ENCODE results near the gene PITX3. TPM values are rescaled to one million over a fixed set of nuclear protein-coding genes. Genes with fewer than 3 reads are reported as not detected.

Gene PITX3
- total RNA-seq (0.05 TPM), polyA plus RNA-seq (0.02 TPM)
- long read RNA-seq, donor 1 = 0 reads
- long read RNA-seq, donor 2 = 0 reads
- long read RNA-seq, donor 3, partial matches to known transcripts = 57 of 57 reads
- long read RNA-seq, donor 3, other reads (novel, unspliced or antisense) = 0 of 57 reads
- long read RNA-seq, donor 4 = 0 reads
- long read RNA-seq, donor 5 = 0 reads
- long read RNA-seq, donor 6 = 0 reads
- long read RNA-seq, donor 7 = 0 reads
- long read RNA-seq, donor 8 = 0 reads
- long read RNA-seq, donor 9 = 0 reads
- long read RNA-seq, donor 10 = 0 reads

DNA sequence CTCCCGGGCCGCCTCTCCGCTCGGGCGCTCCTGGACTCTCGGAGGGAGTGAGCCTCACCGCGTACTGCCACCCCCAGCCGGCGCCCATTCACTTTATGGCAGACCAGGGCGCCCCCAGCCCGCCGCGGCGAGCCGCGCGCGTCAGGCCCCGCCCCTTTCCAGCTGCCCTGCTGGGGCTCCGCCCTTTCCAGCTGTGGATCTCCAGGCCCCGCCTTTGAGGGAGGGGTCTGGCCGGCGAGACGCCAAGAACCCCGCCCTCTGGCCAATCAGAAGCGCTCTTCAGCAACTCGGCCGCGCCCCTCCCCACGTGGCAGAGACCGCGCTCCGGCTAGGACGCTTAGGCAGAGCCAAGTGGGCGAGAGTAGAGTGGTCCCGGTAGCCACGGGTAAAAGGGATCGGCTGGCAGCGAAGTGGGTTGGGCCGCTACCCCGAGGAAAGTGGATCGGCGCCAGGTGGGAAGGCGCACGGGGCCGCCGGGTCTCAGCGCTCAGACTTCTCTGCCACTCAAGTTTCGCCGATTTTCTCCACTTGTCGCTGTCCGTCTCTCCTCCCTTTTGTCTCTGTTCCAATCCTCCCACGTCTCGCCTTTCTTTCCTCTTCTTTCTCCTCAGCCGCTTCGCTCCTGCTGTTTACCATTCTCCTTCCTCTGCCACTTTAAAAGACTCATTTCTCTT lies at the start of gene PITX3:
PITX3 (minus strand) TSS at position 69 of the 674 bp plus-strand sequence. CDS start 9,432 bp downstream, outside the sequence.
- H3K4me1 ChIP-seq (ENCODE audit: control insufficient read depth in 2 of 2, insufficient read depth in 2 of 2, low read length in 2 of 2) = peaks cover 8 to 26% of the 10 kb centered on the region in 2 donors
- 2% methylated on average over 57 of the region's 57 CpGs for WGBS
- H3K4me3 ChIP-seq (ENCODE audit: low read length in 2 of 2) = peak within 1 kb of the TSS; percentile 27 to 41
- peak in 7 of 9 donors; percentile 34 to 83 (median 63) for DNase-seq (ENCODE audit: low read depth in 6 of 9, low spot score in 9 of 9)
- H3K36me3 ChIP-seq (ENCODE audit: control insufficient read depth in 2 of 2, insufficient read depth in 2 of 2, low read length in 1 of 2) = no peaks in the 10 kb centered on the region
- no peak within 1 kb of the TSS for H3K27ac ChIP-seq (ENCODE audit: low read depth in 1 of 2, low read length in 1 of 2)
- peaks cover 46 to 64% of the 10 kb centered on the region in 2 donors for H3K27me3 ChIP-seq (ENCODE audit: control insufficient read depth in 2 of 2, insufficient read depth in 1 of 2, low read length in 1 of 2)
- H3K9me3 ChIP-seq (ENCODE audit: control insufficient read depth in 2 of 2, insufficient read depth in 1 of 2, low read length in 1 of 2) = peaks cover 5 to 12% of the 10 kb centered on the region in 2 donors

DNA sequence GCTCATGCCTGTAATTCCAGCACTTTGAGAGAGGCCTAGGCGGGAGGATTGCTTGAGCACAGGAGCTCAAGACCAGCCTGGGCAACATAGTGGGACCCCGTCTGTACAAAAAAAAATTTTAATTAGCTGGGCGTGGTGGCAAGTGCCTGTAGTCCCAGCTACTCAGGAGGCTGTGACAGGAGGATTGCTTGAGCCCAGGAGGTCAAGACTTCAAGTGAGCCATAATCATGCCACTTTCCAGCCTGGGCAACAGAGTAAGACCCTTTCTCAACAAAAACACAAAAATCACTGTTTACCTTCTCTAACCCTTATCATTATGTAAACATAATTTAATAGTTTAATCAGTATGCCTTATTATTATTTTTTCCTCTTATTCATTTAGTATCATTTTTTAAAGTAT lies 48.5 kb upstream of the PITX3 start:
- Histone ChIP-seq H3K9me3 (ENCODE audit: control insufficient read depth in 2 of 2, insufficient read depth in 1 of 2, low read length in 1 of 2) (no peaks in the 10 kb centered on the region), H3K4me1 (ENCODE audit: control insufficient read depth in 2 of 2, insufficient read depth in 2 of 2, low read length in 2 of 2) (no peaks in the 10 kb centered on the region), H3K4me3 (ENCODE audit: low read length in 2 of 2) (no peak overlapping the region), H3K27me3 (ENCODE audit: control insufficient read depth in 2 of 2, insufficient read depth in 1 of 2, low read length in 1 of 2) (no peaks in the 10 kb centered on the region), H3K27ac (ENCODE audit: low read depth in 1 of 2, low read length in 1 of 2) (no peak overlapping the region), H3K36me3 (ENCODE audit: control insufficient read depth in 2 of 2, insufficient read depth in 2 of 2, low read length in 1 of 2) (peaks cover 4 to 5% of the 10 kb centered on the region in 2 donors)
- WGBS = 98% methylated on average over 3 of the region's 3 CpGs
- no peak for DNase-seq (ENCODE audit: low read depth in 6 of 9, low spot score in 9 of 9)

DNA sequence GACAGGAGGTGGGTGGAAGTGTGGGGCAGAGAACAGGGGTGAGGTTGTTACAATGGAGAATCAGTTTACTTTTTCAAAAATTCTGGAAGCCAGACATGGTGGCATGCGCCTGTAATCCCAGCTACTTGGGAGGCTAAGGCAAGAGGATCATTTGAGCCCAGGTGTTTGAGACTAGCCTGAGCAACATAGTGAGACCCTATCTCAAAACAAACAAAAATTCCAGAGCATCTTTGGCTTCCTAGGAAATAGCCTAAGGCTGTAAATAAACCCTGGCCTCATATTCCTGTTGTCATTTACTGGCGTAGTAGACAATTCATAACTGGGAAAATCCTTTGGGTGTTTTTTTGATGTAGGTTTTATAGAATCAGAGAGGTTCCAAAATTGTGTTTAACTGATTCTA lies 48.0 kb upstream of the PITX3 start:
- Histone ChIP-seq H3K9me3 (ENCODE audit: control insufficient read depth in 2 of 2, insufficient read depth in 1 of 2, low read length in 1 of 2) (no peaks in the 10 kb centered on the region), H3K4me3 (ENCODE audit: low read length in 2 of 2) (no peak overlapping the region), H3K36me3 (ENCODE audit: control insufficient read depth in 2 of 2, insufficient read depth in 2 of 2, low read length in 1 of 2) (peaks cover 4 to 6% of the 10 kb centered on the region in 2 donors), H3K4me1 (ENCODE audit: control insufficient read depth in 2 of 2, insufficient read depth in 2 of 2, low read length in 2 of 2) (no peaks in the 10 kb centered on the region), H3K27me3 (ENCODE audit: control insufficient read depth in 2 of 2, insufficient read depth in 1 of 2, low read length in 1 of 2) (no peaks in the 10 kb centered on the region), H3K27ac (ENCODE audit: low read depth in 1 of 2, low read length in 1 of 2) (no peak overlapping the region)
- over 99% methylated on average over 2 of the region's 2 CpGs for WGBS
- no peak for DNase-seq (ENCODE audit: low read depth in 6 of 9, low spot score in 9 of 9)

DNA sequence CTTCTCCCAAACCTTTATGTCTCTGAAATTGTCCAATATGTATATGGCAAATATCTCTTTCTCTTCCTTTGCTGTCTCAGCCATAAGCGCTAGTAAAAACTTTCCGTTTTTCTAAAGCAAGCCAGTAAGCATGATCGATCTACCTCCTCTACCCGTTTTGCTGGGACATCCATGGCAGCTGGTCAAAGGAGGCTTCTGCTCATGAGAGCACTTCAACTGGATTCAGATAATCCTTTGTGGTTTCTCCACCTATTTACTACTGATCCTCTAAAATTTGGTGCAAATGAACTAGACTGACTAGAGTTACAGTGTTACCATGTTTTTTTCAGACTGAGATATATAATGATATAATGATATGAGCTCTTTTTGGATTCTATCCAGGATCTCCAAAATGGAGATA lies 46.7 kb upstream of the PITX3 start:
- Histone ChIP-seq H3K4me1 (ENCODE audit: control insufficient read depth in 2 of 2, insufficient read depth in 2 of 2, low read length in 2 of 2) (no peaks in the 10 kb centered on the region), H3K9me3 (ENCODE audit: control insufficient read depth in 2 of 2, insufficient read depth in 1 of 2, low read length in 1 of 2) (no peaks in the 10 kb centered on the region), H3K27ac (ENCODE audit: low read depth in 1 of 2, low read length in 1 of 2) (no peak overlapping the region), H3K4me3 (ENCODE audit: low read length in 2 of 2) (no peak overlapping the region), H3K36me3 (ENCODE audit: control insufficient read depth in 2 of 2, insufficient read depth in 2 of 2, low read length in 1 of 2) (peaks cover 4 to 8% of the 10 kb centered on the region in 2 donors), H3K27me3 (ENCODE audit: control insufficient read depth in 2 of 2, insufficient read depth in 1 of 2, low read length in 1 of 2) (no peaks in the 10 kb centered on the region)
- DNase-seq (ENCODE audit: low read depth in 6 of 9, low spot score in 9 of 9) = no peak
- 99% methylated on average over 4 of the region's 4 CpGs for WGBS

DNA sequence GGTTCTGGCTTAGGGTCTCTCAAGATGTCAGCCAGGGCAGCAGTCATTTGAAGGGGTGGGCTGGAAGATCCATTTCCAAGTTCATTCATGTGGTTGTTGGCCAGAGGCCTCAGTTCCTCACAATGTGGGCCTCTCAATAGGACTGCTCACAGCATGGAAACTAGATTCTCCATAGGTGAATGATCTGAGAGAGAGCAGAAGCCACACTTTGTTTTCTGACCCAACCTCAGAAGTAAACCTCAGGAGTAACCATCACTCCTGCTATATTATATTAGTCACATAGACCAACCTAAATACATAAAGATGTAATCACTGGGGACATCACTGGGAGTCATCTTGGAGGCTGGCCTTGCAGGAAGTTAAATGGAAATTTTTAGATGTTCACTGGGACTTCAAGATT lies 46.2 kb upstream of the PITX3 start:
- Histone ChIP-seq H3K9me3 (ENCODE audit: control insufficient read depth in 2 of 2, insufficient read depth in 1 of 2, low read length in 1 of 2) (no peaks in the 10 kb centered on the region), H3K36me3 (ENCODE audit: control insufficient read depth in 2 of 2, insufficient read depth in 2 of 2, low read length in 1 of 2) (peaks cover 4 to 11% of the 10 kb centered on the region in 2 donors), H3K27me3 (ENCODE audit: control insufficient read depth in 2 of 2, insufficient read depth in 1 of 2, low read length in 1 of 2) (no peaks in the 10 kb centered on the region), H3K27ac (ENCODE audit: low read depth in 1 of 2, low read length in 1 of 2) (no peak overlapping the region), H3K4me3 (ENCODE audit: low read length in 2 of 2) (no peak overlapping the region), H3K4me1 (ENCODE audit: control insufficient read depth in 2 of 2, insufficient read depth in 2 of 2, low read length in 2 of 2) (no peaks in the 10 kb centered on the region)
- no peak for DNase-seq (ENCODE audit: low read depth in 6 of 9, low spot score in 9 of 9)

DNA sequence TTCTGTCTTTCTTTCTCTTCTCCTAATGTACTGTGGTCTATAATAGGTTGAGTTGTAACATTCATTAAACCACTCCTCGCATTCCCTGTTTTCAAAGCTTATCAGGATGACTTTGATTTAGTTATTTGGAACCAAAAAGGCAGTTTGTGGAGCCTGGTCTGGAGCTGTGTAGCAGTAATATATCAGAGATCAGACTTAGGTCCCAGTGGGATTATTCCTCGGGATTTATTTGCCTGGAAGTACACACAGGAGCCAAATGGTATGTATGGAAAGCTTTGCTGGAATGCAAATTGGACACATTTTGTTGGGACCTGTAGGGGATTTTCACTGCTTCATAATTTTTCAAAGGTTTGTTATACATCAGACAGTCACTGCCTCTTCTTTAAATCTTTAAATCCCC lies 44.9 kb upstream of the PITX3 start:
- H3K27me3 ChIP-seq (ENCODE audit: control insufficient read depth in 2 of 2, insufficient read depth in 1 of 2, low read length in 1 of 2) = no peaks in the 10 kb centered on the region
- no peak overlapping the region for H3K27ac ChIP-seq (ENCODE audit: low read depth in 1 of 2, low read length in 1 of 2)
- H3K36me3 ChIP-seq (ENCODE audit: control insufficient read depth in 2 of 2, insufficient read depth in 2 of 2, low read length in 1 of 2) = peaks cover under 1 to 13% of the 10 kb centered on the region in 2 donors
- H3K4me1 ChIP-seq (ENCODE audit: control insufficient read depth in 2 of 2, insufficient read depth in 2 of 2, low read length in 2 of 2) = no peaks in the 10 kb centered on the region
- 96% methylated on average over 2 of the region's 2 CpGs for WGBS
- no peak overlapping the region for H3K4me3 ChIP-seq (ENCODE audit: low read length in 2 of 2)
- no peak for DNase-seq (ENCODE audit: low read depth in 6 of 9, low spot score in 9 of 9)
- H3K9me3 ChIP-seq (ENCODE audit: control insufficient read depth in 2 of 2, insufficient read depth in 1 of 2, low read length in 1 of 2) = no peaks in the 10 kb centered on the region

DNA sequence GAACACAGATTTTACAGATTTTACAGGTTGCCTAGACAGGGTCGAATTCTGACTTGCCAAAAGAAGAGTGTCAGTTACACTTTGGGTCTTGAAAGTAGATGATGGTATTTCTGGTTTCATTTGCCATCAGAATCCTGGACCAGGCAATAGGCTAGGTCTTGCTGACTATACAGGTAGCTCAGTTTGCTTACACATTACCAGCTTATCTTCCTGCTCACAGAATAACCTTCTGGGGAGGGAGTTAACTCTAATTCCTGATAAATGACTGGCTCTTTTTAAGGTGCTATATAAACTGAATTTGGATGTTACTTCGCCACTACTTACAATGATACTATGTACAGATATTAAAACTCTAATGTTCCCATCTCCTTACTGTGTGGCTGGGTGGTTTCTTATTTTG lies 43.8 kb upstream of the PITX3 start:
- peaks cover 0 to 13% of the 10 kb centered on the region in 2 donors for H3K36me3 ChIP-seq (ENCODE audit: control insufficient read depth in 2 of 2, insufficient read depth in 2 of 2, low read length in 1 of 2)
- H3K4me3 ChIP-seq (ENCODE audit: low read length in 2 of 2) = no peak overlapping the region
- no peaks in the 10 kb centered on the region for H3K27me3 ChIP-seq (ENCODE audit: control insufficient read depth in 2 of 2, insufficient read depth in 1 of 2, low read length in 1 of 2)
- H3K4me1 ChIP-seq (ENCODE audit: control insufficient read depth in 2 of 2, insufficient read depth in 2 of 2, low read length in 2 of 2) = peaks cover 4 to 8% of the 10 kb centered on the region in 2 donors
- H3K9me3 ChIP-seq (ENCODE audit: control insufficient read depth in 2 of 2, insufficient read depth in 1 of 2, low read length in 1 of 2) = no peaks in the 10 kb centered on the region
- 99% methylated on average over 2 of the region's 2 CpGs for WGBS
- H3K27ac ChIP-seq (ENCODE audit: low read depth in 1 of 2, low read length in 1 of 2) = no peak overlapping the region
- DNase-seq (ENCODE audit: low read depth in 6 of 9, low spot score in 9 of 9) = no peak

DNA sequence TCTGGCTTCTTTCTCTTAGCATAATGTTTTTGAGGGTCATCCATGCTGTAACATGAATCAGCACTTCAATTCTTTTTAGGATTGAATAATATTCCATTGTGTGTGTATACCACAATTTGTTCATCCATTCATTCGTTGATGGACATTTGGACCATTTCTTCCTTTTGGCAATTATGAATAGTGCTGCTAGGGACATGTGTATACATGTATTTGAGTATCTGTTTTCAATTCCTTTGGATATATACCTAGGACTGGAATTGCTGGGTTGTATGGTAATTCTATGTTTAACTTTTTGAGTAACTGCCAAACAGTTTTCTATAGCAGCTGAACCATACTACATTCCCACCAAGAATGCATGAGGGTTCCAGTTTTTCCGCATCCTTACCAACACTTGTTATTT lies 43.2 kb upstream of the PITX3 start:
- no peaks in the 10 kb centered on the region for H3K9me3 ChIP-seq (ENCODE audit: control insufficient read depth in 2 of 2, insufficient read depth in 1 of 2, low read length in 1 of 2)
- H3K27ac ChIP-seq (ENCODE audit: low read depth in 1 of 2, low read length in 1 of 2) = no peak overlapping the region
- peaks cover 4 to 8% of the 10 kb centered on the region in 2 donors for H3K4me1 ChIP-seq (ENCODE audit: control insufficient read depth in 2 of 2, insufficient read depth in 2 of 2, low read length in 2 of 2)
- WGBS = 94% methylated on average over 2 of the region's 2 CpGs
- H3K4me3 ChIP-seq (ENCODE audit: low read length in 2 of 2) = no peak overlapping the region
- no peaks in the 10 kb centered on the region for H3K27me3 ChIP-seq (ENCODE audit: control insufficient read depth in 2 of 2, insufficient read depth in 1 of 2, low read length in 1 of 2)
- peaks cover 0 to 13% of the 10 kb centered on the region in 2 donors for H3K36me3 ChIP-seq (ENCODE audit: control insufficient read depth in 2 of 2, insufficient read depth in 2 of 2, low read length in 1 of 2)
- DNase-seq (ENCODE audit: low read depth in 6 of 9, low spot score in 9 of 9) = no peak

DNA sequence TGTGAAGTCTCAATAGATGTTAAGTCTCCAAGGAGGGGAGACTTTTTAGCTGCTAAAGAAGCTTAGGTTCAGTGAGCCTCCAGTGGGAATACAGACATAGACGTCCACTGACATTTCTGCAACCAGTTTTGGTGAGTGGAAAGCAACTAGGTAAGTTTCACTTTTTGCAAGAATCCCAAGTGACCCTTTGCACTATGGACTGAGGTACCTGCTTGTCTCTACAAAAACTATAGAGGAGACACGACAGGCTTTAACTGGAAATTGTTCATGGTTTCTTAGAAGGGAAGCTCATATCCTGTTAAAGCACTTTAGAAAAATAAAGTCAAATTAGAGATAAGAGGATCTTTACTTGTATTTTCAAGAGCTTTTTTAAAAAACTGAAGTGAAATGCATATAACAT lies 42.6 kb upstream of the PITX3 start:
- DNase-seq (ENCODE audit: low read depth in 6 of 9, low spot score in 9 of 9) = no peak
- Histone ChIP-seq H3K36me3 (ENCODE audit: control insufficient read depth in 2 of 2, insufficient read depth in 2 of 2, low read length in 1 of 2) (peaks cover 0 to 13% of the 10 kb centered on the region in 2 donors), H3K4me3 (ENCODE audit: low read length in 2 of 2) (no peak overlapping the region), H3K27ac (ENCODE audit: low read depth in 1 of 2, low read length in 1 of 2) (peak overlapping the region in 1 of 2 donors; percentile 3), H3K9me3 (ENCODE audit: control insufficient read depth in 2 of 2, insufficient read depth in 1 of 2, low read length in 1 of 2) (no peaks in the 10 kb centered on the region), H3K4me1 (ENCODE audit: control insufficient read depth in 2 of 2, insufficient read depth in 2 of 2, low read length in 2 of 2) (peaks cover 4 to 8% of the 10 kb centered on the region in 2 donors), H3K27me3 (ENCODE audit: control insufficient read depth in 2 of 2, insufficient read depth in 1 of 2, low read length in 1 of 2) (no peaks in the 10 kb centered on the region)
- 66% methylated on average over 2 of the region's 2 CpGs for whole genome bisulfite sequencing

Data from thymus (tissue), 14 donors.